Measurements from ENCODE around the gene PAAF1.

Gene PAAF1

GRCh38 chr11:73976451-73977151, 99.8 kb downstream of the PAAF1 start:
- ChIA-PET CTCF (interaction anchor here (1.0 to 1.5 kb wide), 3 partner anchors 29 to 44 kb away, joined by 3 read pairs; no protein-coding TSS in a partner anchor), POLR2A (no interaction called here)
- Histone ChIP-seq H3K4me1 (ENCODE audit: control extremely low read depth in 1 of 4, control insufficient read depth in 4 of 4, insufficient read depth in 4 of 4, low read length in 3 of 4) (peaks cover 15 to 81% (median 45%) of the 10 kb centered on the region in 4 experiments), H3K27ac (ENCODE audit: insufficient read depth in 1 of 2, low read depth in 1 of 2, low read length in 2 of 2, poor library complexity in 1 of 2, severe bottlenecking in 2 of 2) (no peak overlapping the region), H3K27me3 (replicated peaks in 2 of 5; ENCODE audit: control insufficient read depth in 4 of 5, insufficient read depth in 5 of 5, low read length in 4 of 5) (no peaks in the 10 kb centered on the region), H3K9me3 (ENCODE audit: control extremely low read depth in 1 of 5, control insufficient read depth in 4 of 5, insufficient read depth in 2 of 5, low read depth in 1 of 5, low read length in 4 of 5) (no peaks in the 10 kb centered on the region), H3K4me3 (ENCODE audit: control insufficient read depth in 1 of 7, extremely low read depth in 1 of 7, insufficient read depth in 4 of 7, low read depth in 2 of 7, low read length in 6 of 7) (no peak overlapping the region), H3K36me3 (ENCODE audit: control insufficient read depth in 4 of 4, insufficient read depth in 4 of 4, low read length in 3 of 4) (peaks cover 27 to 86% (median 52%) of the 10 kb centered on the region in 4 experiments)
- DNase-seq, result no peak
- WGBS (ENCODE audit: insufficient coverage), result 95% methylated on average over 14 of the region's 14 CpGs

- ChIA-PET CTCF (interaction anchor here (1.3 to 3.4 kb wide), 4 partner anchors 14 to 38 kb away, joined by 3 to 15 read pairs (median 4); no protein-coding TSS in a partner anchor), POLR2A (no interaction called here)
- WGBS (ENCODE audit: insufficient coverage), result 96% methylated on average over 15 of the region's 18 CpGs
- Histone ChIP-seq H3K9me3 (ENCODE audit: control extremely low read depth in 1 of 5, control insufficient read depth in 4 of 5, insufficient read depth in 2 of 5, low read depth in 1 of 5, low read length in 4 of 5) (no peaks in the 10 kb centered on the region), H3K36me3 (ENCODE audit: control insufficient read depth in 4 of 4, insufficient read depth in 4 of 4, low read length in 3 of 4) (peaks cover 27 to 79% (median 50%) of the 10 kb centered on the region in 4 experiments), H3K27me3 (replicated peaks in 2 of 5; ENCODE audit: control insufficient read depth in 4 of 5, insufficient read depth in 5 of 5, low read length in 4 of 5) (no peaks in the 10 kb centered on the region), H3K27ac (ENCODE audit: insufficient read depth in 1 of 2, low read depth in 1 of 2, low read length in 2 of 2, poor library complexity in 1 of 2, severe bottlenecking in 2 of 2) (peak overlapping the region; percentile 9 to 97), H3K4me1 (ENCODE audit: control extremely low read depth in 1 of 4, control insufficient read depth in 4 of 4, insufficient read depth in 4 of 4, low read length in 3 of 4) (peaks cover 15 to 80% (median 50%) of the 10 kb centered on the region in 4 experiments), H3K4me3 (ENCODE audit: control insufficient read depth in 1 of 7, extremely low read depth in 1 of 7, insufficient read depth in 4 of 7, low read depth in 2 of 7, low read length in 6 of 7) (no peak overlapping the region)
- no peak for DNase-seq
Observed at GRCh38 chr11:73977856-73978519, 101.2 kb downstream of the PAAF1 start.

DNA sequence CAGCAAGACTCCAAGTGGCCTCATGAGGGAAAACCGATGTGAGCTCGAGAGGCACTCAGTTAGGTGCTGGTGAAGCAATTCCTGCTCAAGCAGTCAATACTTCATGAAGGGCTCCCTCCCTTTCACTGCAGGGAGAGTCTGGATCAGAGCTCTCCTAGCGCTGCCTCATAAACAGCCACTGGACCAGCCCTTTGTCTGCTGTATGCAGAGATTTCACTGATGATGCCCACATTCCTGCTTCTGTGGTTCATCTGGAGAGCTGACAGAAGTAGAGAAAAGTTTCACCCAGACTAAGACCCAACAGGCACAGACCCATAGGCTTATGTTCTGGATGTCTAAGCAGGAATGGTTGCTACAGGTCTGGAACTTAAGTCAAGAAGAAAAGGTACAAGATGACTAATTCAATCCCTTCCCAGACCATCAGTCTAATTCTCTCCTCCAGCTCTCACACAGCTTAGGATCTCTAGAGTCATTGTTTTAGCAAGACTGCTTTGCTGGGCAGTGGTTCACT, 101.8 kb downstream of the PAAF1 start:
- H3K4me1 ChIP-seq (ENCODE audit: control extremely low read depth in 1 of 4, control insufficient read depth in 4 of 4, insufficient read depth in 4 of 4, low read length in 3 of 4), result peaks cover 16 to 78% (median 52%) of the 10 kb centered on the region in 4 experiments
- POLR2A ChIA-PET, result interaction anchor here (0.6 to 1.0 kb wide), 2 partner anchors 89 to 1253 kb away, joined by 3 to 4 read pairs; no protein-coding TSS in a partner anchor
- no peak for DNase-seq
- H3K27ac ChIP-seq (ENCODE audit: insufficient read depth in 1 of 2, low read depth in 1 of 2, low read length in 2 of 2, poor library complexity in 1 of 2, severe bottlenecking in 2 of 2), result peak overlapping the region in 1 of 2 experiments; percentile 97
- CTCF ChIA-PET, result interaction anchor here (1.0 to 3.4 kb wide), 7 partner anchors 8 to 49 kb away, joined by 3 to 15 read pairs (median 5); no protein-coding TSS in a partner anchor
- 97% methylated on average over 3 of the region's 3 CpGs for WGBS (ENCODE audit: insufficient coverage)
- H3K36me3 ChIP-seq (ENCODE audit: control insufficient read depth in 4 of 4, insufficient read depth in 4 of 4, low read length in 3 of 4), result peaks cover 27 to 74% (median 49%) of the 10 kb centered on the region in 4 experiments
- peak overlapping the region in 2 of 7 experiments; percentile 14 to 93 for H3K4me3 ChIP-seq (ENCODE audit: control insufficient read depth in 1 of 7, extremely low read depth in 1 of 7, insufficient read depth in 4 of 7, low read depth in 2 of 7, low read length in 6 of 7)
- no peaks in the 10 kb centered on the region for H3K9me3 ChIP-seq (ENCODE audit: control extremely low read depth in 1 of 5, control insufficient read depth in 4 of 5, insufficient read depth in 2 of 5, low read depth in 1 of 5, low read length in 4 of 5)
- H3K27me3 ChIP-seq (replicated peaks in 2 of 5; ENCODE audit: control insufficient read depth in 4 of 5, insufficient read depth in 5 of 5, low read length in 4 of 5), result no peaks in the 10 kb centered on the region

DNA sequence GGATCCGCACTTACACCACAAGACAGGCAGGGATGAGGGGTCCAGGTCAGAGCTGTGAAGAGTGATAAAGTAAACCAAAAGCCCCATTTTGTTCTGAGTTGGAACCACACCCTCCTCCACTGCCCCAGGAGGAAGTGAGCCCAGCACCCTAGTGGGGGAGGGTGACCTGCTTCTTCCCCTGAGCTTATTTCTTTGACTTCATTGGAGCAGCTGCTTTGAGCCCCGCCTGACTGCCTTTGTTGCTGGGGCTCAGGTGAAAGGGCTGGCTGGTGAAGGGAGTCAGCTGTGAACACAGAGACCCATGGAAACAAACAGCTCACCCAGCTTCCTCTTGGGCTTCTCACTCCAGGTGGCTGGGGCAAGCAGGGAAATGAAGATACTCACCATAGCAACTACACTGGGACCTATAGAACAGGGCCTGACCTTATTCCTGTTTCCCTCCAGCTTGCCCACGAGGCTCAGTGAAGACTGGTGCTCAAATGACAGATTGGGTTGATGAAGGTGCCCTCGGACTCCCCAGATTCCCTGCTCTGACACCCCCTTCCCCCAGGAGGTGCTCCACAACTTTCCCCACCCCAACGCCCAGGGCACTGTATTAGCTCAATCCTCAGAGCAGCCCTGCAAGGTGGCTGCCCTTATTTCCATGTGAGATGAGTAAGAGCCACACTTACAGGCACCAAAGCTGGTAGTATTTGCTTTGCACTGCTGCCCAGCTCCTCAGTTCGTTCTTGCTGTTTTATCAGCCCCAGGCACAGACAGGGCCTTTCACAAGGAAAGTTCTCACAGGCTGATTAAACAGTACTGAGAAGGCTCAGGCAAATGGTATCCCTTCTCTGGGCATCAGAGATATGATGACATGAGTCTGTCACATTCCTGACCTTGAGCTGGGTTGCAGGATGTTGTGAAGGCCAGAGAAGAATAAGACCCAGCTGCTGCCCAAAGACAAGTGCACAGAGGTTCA, 103.5 kb downstream of the PAAF1 start:
- CTCF ChIA-PET, result interaction anchor here (0.7 to 3.4 kb wide), 16 partner anchors 10 to 54 kb away, joined by 3 to 15 read pairs (median 4); no protein-coding TSS in a partner anchor
- Histone ChIP-seq H3K4me3 (ENCODE audit: control insufficient read depth in 1 of 7, extremely low read depth in 1 of 7, insufficient read depth in 4 of 7, low read depth in 2 of 7, low read length in 6 of 7) (peak overlapping the region in 6 of 7 experiments; percentile 75 to 93 (median 88)), H3K9me3 (ENCODE audit: control extremely low read depth in 1 of 5, control insufficient read depth in 4 of 5, insufficient read depth in 2 of 5, low read depth in 1 of 5, low read length in 4 of 5) (no peaks in the 10 kb centered on the region), H3K4me1 (ENCODE audit: control extremely low read depth in 1 of 4, control insufficient read depth in 4 of 4, insufficient read depth in 4 of 4, low read length in 3 of 4) (peaks cover 18 to 74% (median 53%) of the 10 kb centered on the region in 4 experiments), H3K27me3 (replicated peaks in 2 of 5; ENCODE audit: control insufficient read depth in 4 of 5, insufficient read depth in 5 of 5, low read length in 4 of 5) (no peaks in the 10 kb centered on the region), H3K36me3 (ENCODE audit: control insufficient read depth in 4 of 4, insufficient read depth in 4 of 4, low read length in 3 of 4) (peaks cover 24 to 60% (median 42%) of the 10 kb centered on the region in 4 experiments), H3K27ac (ENCODE audit: insufficient read depth in 1 of 2, low read depth in 1 of 2, low read length in 2 of 2, poor library complexity in 1 of 2, severe bottlenecking in 2 of 2) (peak overlapping the region; percentile 59 to 97)
- WGBS (ENCODE audit: insufficient coverage), result 41% methylated on average over 4 of the region's 6 CpGs
- POLR2A ChIA-PET, result interaction anchor here (0.6 to 1.1 kb wide), 3 partner anchors 11 to 30 kb away, joined by 3 to 5 read pairs (median 3); no protein-coding TSS in a partner anchor
- DNase-seq, result peak; percentile 78 to 97 (median 93)

Data from common myeloid progenitor, CD34-positive (primary cell).